Stimulated activated CD4-positive, alpha-beta T cell treated with anti-CD3 and anti-CD28 coated beads, Interleukin-4, amount 100 ng/mL, for 24 hours (primary cell): ENCODE results near the gene GALNT10.

ENCODE experiments used
- DNase-seq: peaks from one replicate; pipeline ENCODE4 v3.0.0-alpha.2; 2020

Gene GALNT10

GRCh38 chr5:154179846-154180710, 10.5 kb upstream of the GALNT10 start:
- peak; percentile 46 for DNase-seq

- DNase-seq, result no peak
Observed at GRCh38 chr5:154181161-154181560, 9.4 kb upstream of the GALNT10 start.

- DNase-seq, result no peak
Observed at GRCh38 chr5:154189256-154189818, 1.2 kb upstream of the GALNT10 start.

- peak; percentile 80 for DNase-seq
Observed at GRCh38 chr5:154189819-154190594, 526 bp upstream of the GALNT10 start.

GRCh38 chr5:154191467-154192261, 1.1 kb downstream of the GALNT10 start:
- peak; percentile 32 for DNase-seq

DNA sequence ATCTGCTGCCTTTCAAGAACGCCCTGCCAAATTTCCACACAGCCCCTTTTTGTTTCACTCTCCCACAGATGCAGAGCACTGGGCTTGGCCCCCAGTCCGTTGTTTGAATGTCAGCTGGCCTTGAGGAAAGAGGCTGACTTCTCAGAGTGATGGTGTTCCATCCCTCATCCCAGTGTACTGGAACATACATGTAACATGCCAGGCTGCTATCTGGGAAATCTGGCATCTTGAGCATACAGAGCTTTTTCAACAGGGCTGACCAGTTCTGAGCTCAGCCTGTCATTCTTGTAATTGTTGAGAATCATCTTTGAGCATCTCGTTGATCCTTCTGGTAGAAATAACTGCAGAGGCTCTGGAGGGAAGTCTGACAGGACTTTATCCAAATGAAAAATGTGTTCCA, 2.8 kb downstream of the GALNT10 start:
- no peak for DNase-seq

DNA sequence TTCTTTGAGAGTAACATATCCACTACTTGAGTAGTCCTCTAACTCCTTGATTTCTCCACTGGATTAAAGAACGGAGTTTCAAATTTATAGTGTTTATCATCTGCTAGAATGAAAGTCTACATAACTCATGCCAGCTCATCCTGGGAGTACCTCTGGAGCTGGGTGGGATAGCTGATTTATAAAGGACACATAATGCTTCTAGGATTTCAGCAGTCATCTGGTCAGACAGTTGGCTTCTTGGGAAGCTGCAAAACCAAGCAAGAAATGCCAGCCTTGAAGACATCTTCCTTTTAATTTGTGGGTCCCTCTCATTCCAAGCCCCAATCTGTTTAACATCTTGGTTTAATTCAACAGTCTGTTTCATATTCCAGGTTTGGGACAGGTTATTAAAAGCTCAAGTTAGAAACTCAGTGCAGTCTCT, 3.2 kb downstream of the GALNT10 start:
- DNase-seq, result no peak

GRCh38 chr5:154194345-154195329, 4.1 kb downstream of the GALNT10 start:
- DNase-seq, result no peak

GRCh38 chr5:154196281-154196680, 5.7 kb downstream of the GALNT10 start:
- no peak for DNase-seq

DNA sequence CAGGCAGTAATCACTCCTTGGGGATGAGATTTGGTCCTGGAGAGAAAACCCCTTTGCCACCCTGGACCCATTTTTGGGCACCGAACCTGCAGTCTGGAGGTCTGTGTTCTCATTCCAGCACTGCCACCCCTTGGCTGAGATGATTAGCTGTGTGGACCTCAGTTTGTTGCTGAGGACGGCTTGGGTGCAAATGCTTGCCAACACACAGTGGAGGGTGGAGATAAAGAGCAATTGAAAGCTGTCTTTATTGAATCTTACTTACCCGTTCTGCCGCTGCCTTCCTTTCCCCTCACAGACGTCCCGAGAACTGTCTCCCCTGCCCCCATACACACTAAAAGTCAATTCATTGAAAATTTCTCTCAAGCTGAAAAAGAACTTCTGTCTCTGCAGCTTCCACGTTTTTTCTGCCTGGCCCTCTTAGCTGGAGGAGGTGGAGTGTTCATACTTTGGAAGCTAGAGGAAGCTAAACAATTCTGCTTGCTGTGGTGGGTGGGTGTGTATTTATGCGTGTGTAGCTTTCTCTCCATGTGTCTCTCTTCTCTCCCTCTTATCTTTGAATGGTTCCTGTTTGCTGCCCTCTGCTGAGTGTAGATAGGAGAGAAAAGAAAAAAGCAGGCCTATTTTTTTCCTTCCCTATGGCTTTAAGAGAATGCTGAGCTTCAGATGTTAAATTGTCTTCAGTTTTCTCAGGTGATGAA, 6.6 kb downstream of the GALNT10 start:
- no peak for DNase-seq

- peak; percentile 76 for DNase-seq
Observed at GRCh38 chr5:154197801-154198491, 7.4 kb downstream of the GALNT10 start.

DNA sequence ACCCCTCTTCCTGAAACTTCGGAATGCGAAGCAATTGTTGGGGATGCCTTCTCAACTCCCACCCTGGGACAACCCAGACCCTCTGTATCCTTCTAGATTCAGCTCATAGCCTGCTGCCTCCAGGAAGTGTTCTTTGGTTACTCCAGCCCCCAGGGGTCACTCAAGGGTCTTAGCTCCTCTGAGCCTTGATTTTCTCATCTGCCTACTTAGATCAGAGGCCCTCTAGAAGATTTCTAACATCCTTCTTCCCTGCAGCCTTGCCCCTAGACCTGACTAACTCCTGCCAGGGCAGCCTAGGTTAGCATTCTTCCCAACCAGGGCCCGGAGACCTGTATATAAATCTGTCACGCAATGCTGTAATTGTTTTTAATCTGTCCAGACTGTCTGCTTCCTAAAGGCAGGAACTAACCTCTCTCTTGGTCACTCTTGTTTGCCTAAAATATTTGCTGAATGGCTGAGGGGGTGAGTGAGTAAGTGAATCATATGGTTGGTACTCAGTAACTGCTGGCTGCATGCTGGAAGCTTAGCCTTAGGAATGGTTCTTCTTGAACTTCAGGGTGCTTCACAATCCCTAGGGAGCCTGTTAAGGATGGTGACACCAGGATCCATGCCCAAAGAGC, 8.2 kb downstream of the GALNT10 start:
- DNase-seq, result no peak

DNA sequence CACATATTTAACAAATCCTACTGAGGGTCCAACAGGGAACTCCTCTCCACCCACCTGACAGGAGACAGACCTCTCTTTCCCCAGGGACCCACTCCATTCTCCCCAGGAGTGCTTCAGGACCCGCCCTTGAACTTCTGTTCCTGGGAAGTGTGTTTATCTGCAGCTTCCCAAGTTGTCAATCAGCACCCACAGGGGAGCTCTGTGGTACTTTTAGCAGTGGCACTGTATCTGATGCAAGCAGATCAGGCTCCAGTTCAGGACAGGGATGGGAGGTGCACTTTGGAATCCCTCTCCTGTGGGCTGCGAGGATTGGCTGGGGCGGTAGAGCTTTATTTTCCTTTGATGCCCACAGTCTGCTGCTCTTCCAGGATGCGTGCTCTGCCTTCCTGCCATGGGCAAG, 8.7 kb downstream of the GALNT10 start:
- no peak for DNase-seq

- no peak for DNase-seq
Observed at GRCh38 chr5:154199671-154200220, 9.2 kb downstream of the GALNT10 start.

- DNase-seq, result no peak
Observed at GRCh38 chr5:154200221-154200620, 9.7 kb downstream of the GALNT10 start.

DNA sequence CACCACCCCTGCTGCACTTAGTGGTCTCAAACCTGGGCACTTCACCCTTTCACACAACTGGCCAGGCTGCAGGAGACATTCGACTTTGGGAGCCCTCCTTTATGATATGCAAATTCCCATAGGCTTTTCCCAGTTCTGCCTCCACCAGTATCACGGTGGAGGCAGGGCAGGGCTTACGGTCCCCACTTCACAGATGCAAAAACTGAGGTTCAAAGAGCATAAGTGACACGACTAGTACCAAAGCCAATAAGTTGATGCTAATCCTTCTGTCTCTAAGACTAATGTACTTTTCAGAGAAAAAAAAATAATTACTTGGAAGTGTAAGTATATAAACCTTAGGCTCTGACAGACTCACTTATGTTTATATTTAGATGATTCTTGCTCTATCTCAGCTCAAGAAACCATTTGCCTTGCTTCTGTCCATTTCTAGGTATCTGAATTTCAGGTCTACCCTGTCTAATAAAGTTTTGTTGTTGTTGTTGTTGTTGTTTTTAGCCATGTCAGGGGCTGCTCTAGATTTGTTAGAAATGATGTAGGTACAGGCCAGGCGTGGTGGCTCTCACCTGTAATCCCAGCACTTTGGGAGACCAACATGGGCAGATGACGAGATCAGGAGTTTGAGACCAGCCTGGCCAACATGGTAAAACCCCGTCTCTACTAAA, 10.7 kb downstream of the GALNT10 start:
- no peak for DNase-seq

- DNase-seq, result peak; percentile 68
Observed at GRCh38 chr5:154202379-154203260, 12.1 kb downstream of the GALNT10 start.
